GM21529 (cell line): ENCODE data around the gene TMEM132C.
"Not testable (repeated sequence)": the region's sequence is repeated elsewhere in the genome, so short reads cannot be mapped to it uniquely, and the experiment has no call there.

ENCODE experiments used
- ATAC-seq: cut with Tn5 transposase; IDR thresholded peaks from one replicate; pipeline ENCODE4 v1.9.1; 2021; ENCODE audit not compliant: unreplicated experiment

Gene TMEM132C

DNA sequence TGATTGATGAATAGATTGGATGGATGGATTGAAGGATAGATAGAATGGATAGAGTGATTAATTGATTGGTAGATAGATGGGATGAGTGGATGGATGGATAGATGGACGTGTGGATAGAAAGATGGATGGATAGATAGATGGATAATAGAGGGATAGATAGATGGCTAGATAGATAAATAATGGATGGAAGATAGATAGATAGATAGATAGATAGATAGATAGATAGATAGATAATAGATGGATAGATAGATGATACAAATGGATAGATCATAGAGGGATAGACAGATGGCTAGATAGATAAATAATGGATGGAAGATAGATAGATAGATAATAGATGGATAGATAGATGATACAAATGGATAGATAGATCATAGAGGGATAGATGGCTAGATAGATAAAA lies 337.2 kb downstream of the TMEM132C start:
- not testable (repeated sequence) for ATAC-seq

DNA sequence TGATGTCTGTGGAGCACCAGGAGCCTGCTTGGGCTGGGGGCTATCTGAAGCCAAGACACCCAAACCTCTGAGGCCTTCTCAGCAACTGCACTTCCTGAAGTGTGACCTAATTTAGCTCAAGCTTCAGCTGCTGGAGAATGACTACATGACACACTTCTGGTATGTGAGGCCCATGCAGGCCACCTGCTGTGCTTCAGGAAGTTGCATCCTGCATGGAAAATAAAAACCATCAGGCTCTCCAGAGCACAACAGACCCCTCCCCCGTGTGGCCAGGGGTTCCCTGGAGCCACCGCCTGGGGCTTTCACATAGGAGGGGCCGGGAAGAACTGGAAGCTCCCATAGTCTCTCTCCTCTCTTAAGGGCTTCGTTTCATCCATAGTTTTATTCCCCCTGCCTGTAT lies 339.1 kb downstream of the TMEM132C start:
- ATAC-seq: no peak

GRCh38 chr12:128606538-128606937 lies 339.6 kb downstream of the TMEM132C start:
- ATAC-seq: no peak

GRCh38 chr12:128606970-128607369 lies 340.0 kb downstream of the TMEM132C start:
- ATAC-seq: no peak

GRCh38 chr12:128607641-128608040 lies 340.7 kb downstream of the TMEM132C start:
- no peak for ATAC-seq

- no peak for ATAC-seq
Observed at GRCh38 chr12:128609861-128610260, 342.9 kb downstream of the TMEM132C start.

DNA sequence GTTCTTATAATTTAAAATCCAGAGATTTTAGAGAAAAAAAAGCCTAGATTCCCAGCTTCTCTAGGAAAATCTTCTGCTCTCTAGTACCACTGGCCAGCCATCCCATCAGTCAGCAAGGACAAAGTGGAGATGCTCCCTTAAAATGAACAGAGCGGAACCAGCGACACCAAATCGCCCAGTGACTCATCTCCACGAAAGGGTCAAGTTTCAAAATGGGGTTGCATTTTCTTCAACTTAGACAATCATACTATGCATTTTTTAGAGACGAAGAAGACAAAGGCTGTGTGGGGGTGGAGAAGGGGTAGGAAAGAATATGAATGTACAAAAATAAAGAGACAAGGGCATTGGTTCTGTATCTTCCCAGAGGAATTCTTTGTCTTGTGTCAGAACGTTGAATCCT lies 344.8 kb downstream of the TMEM132C start:
- ATAC-seq: no peak

DNA sequence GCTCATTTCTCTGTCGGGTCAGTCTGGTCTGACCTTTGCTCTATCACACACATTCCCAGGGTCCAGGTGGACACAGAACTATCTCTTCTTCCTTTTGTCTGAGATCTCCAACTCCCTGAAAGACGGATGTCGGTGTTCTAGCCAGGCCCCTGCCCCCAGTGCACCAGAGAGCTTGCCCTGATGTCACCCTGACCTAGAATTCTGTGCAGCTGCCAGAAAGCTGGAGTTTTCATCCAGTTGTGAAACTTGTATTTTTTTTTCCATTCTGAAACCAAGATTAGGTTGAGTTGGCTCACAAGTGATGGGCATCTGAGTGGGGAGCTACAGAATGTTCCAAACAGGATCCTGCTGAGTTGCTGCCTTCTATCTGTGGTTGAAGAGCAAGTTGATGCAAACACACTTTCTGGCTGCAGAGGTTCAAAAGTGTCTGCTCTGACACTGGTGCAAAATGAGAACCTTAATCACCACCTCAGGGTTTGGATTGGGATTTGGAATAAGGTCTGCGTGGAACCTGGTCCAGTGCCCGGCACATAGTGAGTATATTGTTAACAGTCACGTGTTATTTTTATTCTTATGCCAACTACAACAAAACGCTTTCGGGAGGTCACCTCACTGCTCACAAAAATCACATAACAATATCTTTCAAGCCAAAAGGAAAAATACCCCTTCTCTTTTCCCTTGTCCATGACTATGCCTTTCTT lies 345.3 kb downstream of the TMEM132C start:
- no peak for ATAC-seq

- no peak for ATAC-seq
Observed at GRCh38 chr12:128613837-128614590, 347.0 kb downstream of the TMEM132C start.

DNA sequence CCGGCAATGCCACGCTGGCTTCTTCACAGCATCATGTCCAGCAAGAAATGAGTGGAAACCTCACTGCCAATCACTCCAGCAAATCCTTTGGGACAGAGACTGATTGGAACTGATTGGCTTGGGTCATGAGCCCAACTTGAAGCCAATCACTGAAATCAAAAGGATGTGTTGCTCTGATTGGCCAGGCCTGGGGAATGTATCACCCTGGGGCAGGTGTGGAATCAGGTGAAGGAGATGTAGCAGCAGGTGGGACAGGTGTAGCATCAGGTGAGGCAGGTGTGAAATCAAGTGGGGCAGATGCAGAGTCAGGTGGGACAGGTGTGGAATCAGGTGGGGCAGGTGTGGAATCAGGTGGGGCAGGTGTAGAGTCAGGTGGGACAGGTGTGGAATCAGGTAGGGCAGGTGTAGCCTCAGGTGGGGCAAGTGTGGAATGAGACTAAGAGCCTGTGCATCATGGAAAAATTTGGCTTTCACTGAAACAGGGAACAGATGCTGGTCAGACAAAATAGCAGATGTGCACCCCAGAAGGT lies 350.4 kb downstream of the TMEM132C start:
- ATAC-seq: no peak

GRCh38 chr12:128619263-128619662 lies 352.3 kb downstream of the TMEM132C start:
- no peak for ATAC-seq

- ATAC-seq: no peak
Observed at GRCh38 chr12:128621304-128621703, 354.3 kb downstream of the TMEM132C start.

DNA sequence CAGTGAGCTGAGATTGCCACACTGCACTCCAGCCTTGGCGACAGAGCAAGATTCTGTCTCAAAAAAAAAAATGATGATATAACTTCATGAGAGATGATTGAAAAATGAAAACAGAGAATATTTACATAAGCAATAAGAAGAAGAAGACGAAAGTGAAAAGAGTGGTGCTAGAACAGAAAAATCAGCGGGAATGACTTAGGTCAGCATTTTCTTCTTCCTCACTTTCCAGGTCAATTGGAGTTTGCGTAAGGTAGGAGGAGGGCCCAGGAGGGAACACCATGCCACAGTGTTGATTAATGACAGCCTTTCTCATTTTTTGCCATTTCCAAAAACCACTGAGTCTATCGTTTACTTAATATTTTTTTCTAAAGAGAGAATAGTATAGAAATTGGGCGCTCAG lies 356.8 kb downstream of the TMEM132C start:
- no peak for ATAC-seq

DNA sequence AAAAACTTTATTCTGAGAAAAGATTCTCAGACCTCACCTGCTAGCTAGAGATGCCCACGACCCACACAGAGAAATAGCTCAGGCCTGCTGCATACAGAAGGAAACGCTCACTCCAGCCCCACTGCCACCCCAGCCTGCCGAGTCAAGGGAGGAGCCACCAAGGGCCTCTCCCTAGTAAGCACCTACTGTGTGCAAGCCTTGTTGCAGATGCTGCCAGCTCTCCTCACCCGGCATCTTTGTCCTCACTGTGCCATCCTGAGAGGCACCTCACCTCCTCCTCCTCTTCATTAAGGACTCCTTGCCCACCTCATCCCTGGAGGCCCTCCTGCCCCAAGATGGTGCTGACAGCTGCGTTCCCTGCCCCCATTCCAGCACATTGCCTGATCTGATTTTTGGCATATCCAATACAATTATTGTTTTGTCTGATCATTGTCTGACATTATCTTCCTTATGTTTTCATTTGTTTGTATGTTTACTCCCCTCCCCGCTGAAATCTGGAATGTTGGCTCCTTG lies 359.9 kb downstream of the TMEM132C start:
- ATAC-seq: no peak

DNA sequence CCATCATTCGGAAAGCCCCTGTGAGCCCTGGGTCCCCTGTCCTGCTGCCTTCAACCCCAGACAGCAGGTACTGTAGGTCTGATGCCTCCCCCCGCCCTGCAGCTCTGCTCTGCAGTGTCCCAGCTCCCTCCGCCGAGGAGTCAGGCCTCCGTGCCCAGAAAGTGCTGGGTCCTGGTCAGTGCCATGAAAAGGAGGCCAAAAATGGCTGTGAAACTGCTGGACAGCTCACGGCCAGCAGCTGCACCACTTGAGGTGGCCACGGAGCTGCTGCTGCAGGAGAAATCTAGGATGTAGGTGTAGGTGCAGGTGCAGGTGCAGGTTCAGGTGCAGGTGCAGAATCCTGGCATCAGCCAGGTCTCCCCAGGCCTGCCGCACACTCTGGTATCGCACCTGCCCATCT lies 360.7 kb downstream of the TMEM132C start:
- ATAC-seq: no peak

DNA sequence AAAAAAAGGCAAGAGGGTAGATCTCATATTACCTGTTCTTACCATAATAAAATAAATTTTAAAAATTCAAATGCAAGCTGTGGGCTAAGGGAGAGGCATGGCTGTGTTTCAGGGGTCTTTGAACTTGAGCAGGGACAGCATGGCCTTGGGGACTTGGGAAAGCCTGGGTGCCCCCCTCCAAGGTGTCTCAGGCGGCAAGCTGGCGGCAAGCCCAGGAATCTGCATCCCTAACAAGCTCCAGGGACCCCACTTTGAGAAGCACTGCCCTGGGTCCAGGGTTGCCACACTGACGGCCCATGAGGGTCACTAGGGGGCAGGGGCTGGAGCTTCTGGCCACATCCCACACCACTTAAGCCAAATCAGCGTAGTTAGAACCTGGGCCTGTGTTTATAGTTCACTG lies 363.0 kb downstream of the TMEM132C start:
- no peak for ATAC-seq

DNA sequence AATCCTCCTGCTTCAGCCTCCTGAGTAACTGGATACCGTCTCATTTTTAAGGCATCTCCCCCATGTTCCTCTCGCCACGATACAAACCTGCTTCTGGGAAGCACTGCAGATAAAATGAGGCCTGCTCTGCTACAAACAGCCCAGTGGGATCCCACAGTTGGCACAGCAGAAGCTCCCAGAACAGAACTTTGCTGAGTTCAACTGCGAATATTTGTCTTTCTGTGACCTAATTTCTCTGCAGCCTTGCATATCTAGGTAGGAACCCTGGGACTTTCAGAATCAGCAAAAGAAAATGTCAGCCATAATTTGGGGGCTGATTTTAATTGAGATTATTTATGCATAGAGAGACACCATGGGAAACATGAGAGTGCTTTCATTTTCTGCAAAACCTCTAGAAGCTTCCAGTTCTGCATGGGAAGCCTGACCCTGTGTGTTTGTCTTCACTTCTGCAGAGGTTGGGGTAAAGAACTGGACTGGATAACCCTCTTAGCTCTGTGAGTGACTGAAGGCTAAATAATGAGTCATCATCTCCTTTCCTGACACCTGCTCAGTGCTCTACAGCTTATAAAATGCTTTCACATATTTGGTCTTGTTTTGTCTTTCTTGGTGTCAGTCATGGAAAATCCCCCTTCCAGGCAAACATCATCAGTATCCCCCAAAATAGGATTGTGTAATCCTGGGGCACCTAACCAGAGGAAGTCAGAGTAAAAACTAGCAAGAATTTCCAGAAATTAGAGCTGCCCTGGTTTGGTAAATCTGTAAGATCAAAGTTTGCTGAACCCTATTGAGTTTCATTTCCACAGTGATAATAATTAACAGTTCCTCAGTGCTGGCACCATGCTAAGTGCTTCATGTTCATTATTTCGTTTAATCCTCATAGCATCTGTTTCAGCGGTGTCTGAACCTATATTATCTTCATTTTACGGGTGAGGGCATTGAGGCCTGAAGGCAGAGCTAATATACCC lies 371.0 kb downstream of the TMEM132C start:
- ATAC-seq: peak; percentile 77

DNA sequence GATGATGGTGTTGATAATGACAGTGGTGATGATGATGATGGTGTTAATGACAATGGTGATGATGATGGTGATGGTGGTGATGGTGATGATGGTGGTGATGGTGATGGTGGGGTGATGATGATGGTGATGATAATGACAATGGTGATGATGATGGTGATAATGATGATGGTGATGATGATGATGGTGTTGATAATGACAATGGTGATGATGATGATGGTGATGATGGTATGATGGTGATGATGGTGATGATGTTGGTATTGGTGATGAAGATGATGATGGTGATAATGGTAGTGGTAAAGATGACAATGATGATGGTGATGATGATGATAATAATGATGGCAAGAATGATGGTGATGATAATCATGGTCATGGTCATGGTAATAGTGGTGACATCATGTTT lies 372.1 kb downstream of the TMEM132C start:
- no peak for ATAC-seq

GRCh38 chr12:128643155-128643554 lies 376.2 kb downstream of the TMEM132C start:
- ATAC-seq: no peak

DNA sequence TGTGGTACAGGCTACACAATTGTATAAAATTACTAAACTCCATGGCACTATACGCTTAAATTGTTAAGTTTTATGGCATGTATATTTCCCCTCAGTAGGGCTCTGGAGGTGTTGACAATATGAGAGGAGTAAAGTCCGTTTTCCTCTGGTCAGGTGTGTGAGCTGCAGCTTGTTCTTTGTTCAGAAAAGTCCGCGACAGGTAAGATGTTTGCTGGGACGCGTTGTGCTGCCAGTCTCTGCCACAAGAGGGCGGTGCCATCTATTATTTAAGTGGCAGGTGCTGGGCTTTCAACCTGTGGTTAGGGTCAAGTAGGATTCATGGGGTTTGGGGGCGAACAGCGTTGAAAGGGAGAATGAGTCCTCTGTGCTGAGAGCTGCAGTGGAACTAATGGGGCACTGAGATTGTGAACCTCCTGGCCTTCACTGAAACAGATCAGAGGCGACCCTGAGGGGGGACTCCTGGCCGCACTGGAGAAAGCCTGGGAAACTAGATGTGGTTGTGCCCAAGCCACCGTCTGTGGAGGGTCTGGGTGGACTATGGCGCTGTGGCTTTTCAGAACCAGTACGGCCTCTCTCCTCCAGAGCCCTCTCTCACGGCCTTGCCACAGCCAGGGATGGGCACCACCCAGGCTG lies 377.8 kb downstream of the TMEM132C start:
- ATAC-seq: no peak
